ENCODE measurements around the gene GABRD.

DNA sequence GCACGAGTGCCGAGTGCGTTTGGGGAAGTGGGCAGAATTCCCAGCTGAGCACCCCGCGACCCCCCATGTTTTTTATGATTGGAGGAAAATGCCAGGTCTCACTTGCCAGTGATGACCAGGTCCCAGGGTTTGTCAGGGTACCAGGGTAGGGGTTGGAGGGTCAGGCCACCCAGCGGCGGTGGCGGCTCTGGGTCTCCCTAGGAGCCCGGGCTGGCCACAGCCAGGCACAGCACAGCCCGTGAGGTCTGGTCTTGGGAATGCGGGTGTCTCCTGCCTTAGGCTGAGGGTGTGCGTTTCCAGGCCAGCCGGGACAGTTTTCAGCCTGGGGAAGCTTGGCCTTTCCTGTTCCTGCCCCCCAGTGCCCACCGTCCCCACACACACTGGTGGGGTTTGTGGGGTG, 53.7 kb downstream of the GABRD start:
- TF ChIP-seq, protein P1, sequence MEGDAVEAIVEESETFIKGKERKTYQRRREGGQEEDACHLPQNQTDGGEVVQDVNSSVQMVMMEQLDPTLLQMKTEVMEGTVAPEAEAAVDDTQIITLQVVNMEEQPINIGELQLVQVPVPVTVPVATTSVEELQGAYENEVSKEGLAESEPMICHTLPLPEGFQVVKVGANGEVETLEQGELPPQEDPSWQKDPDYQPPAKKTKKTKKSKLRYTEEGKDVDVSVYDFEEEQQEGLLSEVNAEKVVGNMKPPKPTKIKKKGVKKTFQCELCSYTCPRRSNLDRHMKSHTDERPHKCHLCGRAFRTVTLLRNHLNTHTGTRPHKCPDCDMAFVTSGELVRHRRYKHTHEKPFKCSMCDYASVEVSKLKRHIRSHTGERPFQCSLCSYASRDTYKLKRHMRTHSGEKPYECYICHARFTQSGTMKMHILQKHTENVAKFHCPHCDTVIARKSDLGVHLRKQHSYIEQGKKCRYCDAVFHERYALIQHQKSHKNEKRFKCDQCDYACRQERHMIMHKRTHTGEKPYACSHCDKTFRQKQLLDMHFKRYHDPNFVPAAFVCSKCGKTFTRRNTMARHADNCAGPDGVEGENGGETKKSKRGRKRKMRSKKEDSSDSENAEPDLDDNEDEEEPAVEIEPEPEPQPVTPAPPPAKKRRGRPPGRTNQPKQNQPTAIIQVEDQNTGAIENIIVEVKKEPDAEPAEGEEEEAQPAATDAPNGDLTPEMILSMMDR (IDR thresholded peaks at IDR 0.05; ENCODE audit: borderline replicate concordance, extremely low read depth, low read length, poor library complexity, severe bottlenecking): no peak
- no peak for TF ChIP-seq EZH2 (IDR thresholded peaks at IDR 0.05; ENCODE audit: borderline replicate concordance, low read depth, low read length, severe bottlenecking)
